Epithelial cell of proximal tubule (primary cell): ENCODE measurements around the gene OR12D3. TPM values are rescaled to one million over a fixed set of nuclear protein-coding genes. Genes with fewer than 3 reads are reported as not detected.

Source experiments
- DNase-seq: peaks from one replicate; pipeline ENCODE4 v3.0.0-alpha.2; 2011; ENCODE audit warnings: low read depth
- H3K4me3 ChIP-seq: 2 replicates; pipeline ENCODE4 v1.5.1; 2011; ENCODE audit warnings: low read depth, mild to moderate bottlenecking, low read length
- total RNA-seq: library from RNA; depleted of rRNA; stranded (reverse); fragments of >200 nt; gene quantifications from 2 replicates; pipeline ENCODE4 v1.2.3, GENCODE V29; 2015
- TF ChIP-seq, protein P1 (sequence below): conservative IDR thresholded peaks from 2 replicates; pipeline ENCODE4 v1.5.1; 2012; ENCODE audit warnings: low read depth, mild to moderate bottlenecking, low read length

OR12D3 gene
- total RNA-seq, 1 donor from 2014 or later = not detected

DNA sequence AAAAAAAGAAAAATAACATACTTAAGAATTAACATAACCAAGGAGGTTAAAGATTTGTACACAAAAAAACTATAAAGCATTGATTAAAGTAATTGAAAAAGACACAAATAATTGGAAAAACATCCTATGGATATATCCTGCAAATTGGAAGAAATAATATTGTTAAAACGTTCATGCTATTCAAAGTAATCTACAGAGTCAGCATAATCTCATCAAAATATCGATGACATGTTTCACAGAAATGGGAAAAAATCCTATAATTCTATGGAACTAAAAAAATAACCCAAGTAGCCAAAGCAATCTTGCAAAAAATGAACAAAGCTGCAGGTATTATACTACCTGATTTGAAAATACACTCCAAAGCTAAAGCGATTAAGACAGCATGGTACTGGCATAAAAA is 29.7 kb downstream of the OR12D3 start:
- H3K4me3 ChIP-seq = no peak overlapping the region
- TF ChIP-seq, protein P1, sequence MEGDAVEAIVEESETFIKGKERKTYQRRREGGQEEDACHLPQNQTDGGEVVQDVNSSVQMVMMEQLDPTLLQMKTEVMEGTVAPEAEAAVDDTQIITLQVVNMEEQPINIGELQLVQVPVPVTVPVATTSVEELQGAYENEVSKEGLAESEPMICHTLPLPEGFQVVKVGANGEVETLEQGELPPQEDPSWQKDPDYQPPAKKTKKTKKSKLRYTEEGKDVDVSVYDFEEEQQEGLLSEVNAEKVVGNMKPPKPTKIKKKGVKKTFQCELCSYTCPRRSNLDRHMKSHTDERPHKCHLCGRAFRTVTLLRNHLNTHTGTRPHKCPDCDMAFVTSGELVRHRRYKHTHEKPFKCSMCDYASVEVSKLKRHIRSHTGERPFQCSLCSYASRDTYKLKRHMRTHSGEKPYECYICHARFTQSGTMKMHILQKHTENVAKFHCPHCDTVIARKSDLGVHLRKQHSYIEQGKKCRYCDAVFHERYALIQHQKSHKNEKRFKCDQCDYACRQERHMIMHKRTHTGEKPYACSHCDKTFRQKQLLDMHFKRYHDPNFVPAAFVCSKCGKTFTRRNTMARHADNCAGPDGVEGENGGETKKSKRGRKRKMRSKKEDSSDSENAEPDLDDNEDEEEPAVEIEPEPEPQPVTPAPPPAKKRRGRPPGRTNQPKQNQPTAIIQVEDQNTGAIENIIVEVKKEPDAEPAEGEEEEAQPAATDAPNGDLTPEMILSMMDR = no peak
- DNase-seq = no peak

GRCh38 chr6:29336269-29336668 is 38.8 kb downstream of the OR12D3 start:
- no peak for DNase-seq
- TF ChIP-seq, protein P1 = no peak
- no peak overlapping the region for H3K4me3 ChIP-seq

GRCh38 chr6:29332676-29333075 is 42.4 kb downstream of the OR12D3 start:
- DNase-seq = no peak
- TF ChIP-seq, protein P1 = no peak

DNA sequence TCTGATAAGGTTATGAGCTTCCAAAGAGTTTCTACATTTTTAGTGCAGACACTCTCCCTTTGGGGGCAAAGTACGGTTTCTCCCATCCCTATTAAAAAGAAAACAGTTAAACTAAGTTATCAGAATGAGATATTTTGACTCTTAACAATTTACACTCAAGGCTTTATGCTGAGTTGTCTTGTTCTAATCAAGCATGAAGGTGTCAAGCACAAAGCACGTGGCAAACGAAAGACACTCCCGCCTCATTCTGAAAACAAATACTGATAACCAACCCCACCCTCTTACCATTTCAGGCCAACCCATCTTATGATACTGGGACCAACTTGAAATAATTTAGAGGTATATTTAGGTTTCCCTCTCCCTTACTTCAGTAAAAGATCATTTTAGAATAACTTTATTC is 49.3 kb downstream of the OR12D3 start:
- TF ChIP-seq, protein P1 = no peak
- no peak for DNase-seq
- H3K4me3 ChIP-seq = no peak overlapping the region

More at GRCh38 chr6:29332676-29333075, 42.4 kb downstream of the OR12D3 start:
- H3K4me3 ChIP-seq = no peak overlapping the region

Other genes with a start within 250 kb of the OR12D3 start
- gene OR2J2, start 204.4 kb downstream of the OR12D3 start, total RNA-seq = not detected in 2 replicates
- not detected in 2 replicates for gene OR14J1, start 73.6 kb downstream of the OR12D3 start, total RNA-seq
- not detected in 2 replicates for gene OR5V1, start 6.4 kb downstream of the OR12D3 start, total RNA-seq
- not detected in 2 replicates for gene OR12D2, start 20.3 kb upstream of the OR12D3 start, total RNA-seq
- gene OR12D1, start 39.6 kb upstream of the OR12D3 start, total RNA-seq = not detected in 2 replicates
- gene OR10C1, start 64.0 kb upstream of the OR12D3 start, total RNA-seq = not detected in 2 replicates
- not detected in 2 replicates for gene OR11A1, start 81.8 kb upstream of the OR12D3 start, total RNA-seq
- gene OR2H1, start 81.9 kb upstream of the OR12D3 start, total RNA-seq = not detected in 2 replicates
- not detected in 2 replicates for gene MAS1L, start 112.7 kb upstream of the OR12D3 start, total RNA-seq
- 0.94 and 4.3 TPM in 2 replicates for gene UBD, start 184.4 kb upstream of the OR12D3 start, total RNA-seq
- not detected in 2 replicates for gene OR2H2, start 209.8 kb upstream of the OR12D3 start, total RNA-seq